Measurements from ENCODE around the gene TNFRSF13B.

Gene TNFRSF13B

GRCh38 chr17:16920628-16921020, 51.3 kb downstream of the TNFRSF13B start:
- Histone ChIP-seq H3K9ac (no peak overlapping the region), H3K36me3 (ENCODE audit: insufficient read depth) (no peaks in the 10 kb centered on the region), H2AFZ (ENCODE audit: low read depth) (no peak overlapping the region)

GRCh38 chr17:16919663-16920627, 52.0 kb downstream of the TNFRSF13B start:
- TF ChIP-seq CTCF (conservative IDR thresholded peaks at IDR 0.05; ENCODE audit: low read depth, low read length), result no peak
- no peak overlapping the region for H3K27ac ChIP-seq
- H3K4me2 ChIP-seq, result no peak overlapping the region
- H3K9ac ChIP-seq, result no peak overlapping the region
- no peaks in the 10 kb centered on the region for H3K27me3 ChIP-seq (ENCODE audit: insufficient read depth, low read depth)
- no peaks in the 10 kb centered on the region for H3K36me3 ChIP-seq (ENCODE audit: insufficient read depth)
- H3K79me2 ChIP-seq (ENCODE audit: insufficient read depth, low read depth), result no peaks in the 10 kb centered on the region
- peaks cover 15% of the 10 kb centered on the region for H3K4me1 ChIP-seq (ENCODE audit: low read depth, poor library complexity, severe bottlenecking)
- H4K20me1 ChIP-seq (ENCODE audit: insufficient read depth), result no peaks in the 10 kb centered on the region
- H3K4me3 ChIP-seq (IDR thresholded peaks at IDR 0.05; ENCODE audit: insufficient read depth, low read depth, low read length), result no peak overlapping the region
- no peak overlapping the region for H2AFZ ChIP-seq (ENCODE audit: low read depth)

More at GRCh38 chr17:16920628-16921020, 51.3 kb downstream of the TNFRSF13B start:
- Histone ChIP-seq H3K27ac (no peak overlapping the region), H3K79me2 (ENCODE audit: insufficient read depth, low read depth) (no peaks in the 10 kb centered on the region), H3K4me3 (IDR thresholded peaks at IDR 0.05; ENCODE audit: insufficient read depth, low read depth, low read length) (no peak overlapping the region), H3K4me1 (ENCODE audit: low read depth, poor library complexity, severe bottlenecking) (peaks cover 8% of the 10 kb centered on the region), H4K20me1 (ENCODE audit: insufficient read depth) (no peaks in the 10 kb centered on the region), H3K4me2 (no peak overlapping the region), H3K27me3 (ENCODE audit: insufficient read depth, low read depth) (no peaks in the 10 kb centered on the region)
- no peak for TF ChIP-seq CTCF (conservative IDR thresholded peaks at IDR 0.05; ENCODE audit: low read depth, low read length)

GRCh38 chr17:16918443-16918842, 53.5 kb downstream of the TNFRSF13B start:
- TF ChIP-seq CTCF (conservative IDR thresholded peaks at IDR 0.05; ENCODE audit: low read depth, low read length), result no peak
- H3K4me1 ChIP-seq (ENCODE audit: low read depth, poor library complexity, severe bottlenecking), result peaks cover 23% of the 10 kb centered on the region
- H3K27ac ChIP-seq, result no peak overlapping the region
- no peak overlapping the region for H3K4me2 ChIP-seq
- no peaks in the 10 kb centered on the region for H3K27me3 ChIP-seq (ENCODE audit: insufficient read depth, low read depth)
- H3K4me3 ChIP-seq (IDR thresholded peaks at IDR 0.05; ENCODE audit: insufficient read depth, low read depth, low read length), result no peak overlapping the region
- H3K36me3 ChIP-seq (ENCODE audit: insufficient read depth), result no peaks in the 10 kb centered on the region
- H3K9ac ChIP-seq, result no peak overlapping the region
- no peak overlapping the region for H2AFZ ChIP-seq (ENCODE audit: low read depth)
- H4K20me1 ChIP-seq (ENCODE audit: insufficient read depth), result no peaks in the 10 kb centered on the region
- H3K79me2 ChIP-seq (ENCODE audit: insufficient read depth, low read depth), result no peaks in the 10 kb centered on the region

- no peaks in the 10 kb centered on the region for H3K27me3 ChIP-seq (ENCODE audit: insufficient read depth, low read depth)
- H3K4me2 ChIP-seq, result no peak overlapping the region
- H3K79me2 ChIP-seq (ENCODE audit: insufficient read depth, low read depth), result no peaks in the 10 kb centered on the region
- no peak overlapping the region for H2AFZ ChIP-seq (ENCODE audit: low read depth)
- TF ChIP-seq CTCF (conservative IDR thresholded peaks at IDR 0.05; ENCODE audit: low read depth, low read length), result no peak
- no peaks in the 10 kb centered on the region for H3K36me3 ChIP-seq (ENCODE audit: insufficient read depth)
- H3K27ac ChIP-seq, result no peak overlapping the region
- no peak overlapping the region for H3K9ac ChIP-seq
- H3K4me1 ChIP-seq (ENCODE audit: low read depth, poor library complexity, severe bottlenecking), result peaks cover 23% of the 10 kb centered on the region
- H3K4me3 ChIP-seq (IDR thresholded peaks at IDR 0.05; ENCODE audit: insufficient read depth, low read depth, low read length), result no peak overlapping the region
- no peaks in the 10 kb centered on the region for H4K20me1 ChIP-seq (ENCODE audit: insufficient read depth)
These were observed 54.1 kb downstream of the TNFRSF13B start for GRCh38 chr17:16917671-16918394.
